WTC11 (cell line): ENCODE data around the gene DAP3.

Source experiments
- MAX ChIP-seq: sonication (generic); formaldehyde crosslinking; IDR thresholded peaks from 2 replicates; pipeline ENCODE4 v1.8.0; 2022; ENCODE audit warnings: mild to moderate bottlenecking, missing genetic modification reagents
- SMAD4 ChIP-seq: sonication (generic); formaldehyde crosslinking; IDR thresholded peaks from 2 replicates; pipeline ENCODE4 v1.8.0; 2022; ENCODE audit warnings: mild to moderate bottlenecking, missing genetic modification reagents
- SP1 ChIP-seq: sonication (generic); formaldehyde crosslinking; conservative IDR thresholded peaks from 2 replicates; pipeline ENCODE4 v1.8.1; 2022; ENCODE audit warnings: missing genetic modification reagents
- TEAD4 ChIP-seq: sonication (generic); formaldehyde crosslinking; IDR thresholded peaks from 2 replicates; pipeline ENCODE4 v1.8.0; 2022; ENCODE audit warnings: mild to moderate bottlenecking, missing genetic modification reagents
- TF ChIP-seq, protein P1 (sequence below): sonication (generic); formaldehyde crosslinking; IDR thresholded peaks from 2 replicates; pipeline ENCODE4 v1.8.1; 2022; ENCODE audit warnings: missing genetic modification reagents, borderline replicate concordance
- TF ChIP-seq, protein P2 (sequence below): sonication (generic); formaldehyde crosslinking; IDR thresholded peaks from 2 replicates; pipeline ENCODE4 v1.8.1; 2023; ENCODE audit warnings: mild to moderate bottlenecking, missing genetic modification reagents, moderate library complexity

DNA sequence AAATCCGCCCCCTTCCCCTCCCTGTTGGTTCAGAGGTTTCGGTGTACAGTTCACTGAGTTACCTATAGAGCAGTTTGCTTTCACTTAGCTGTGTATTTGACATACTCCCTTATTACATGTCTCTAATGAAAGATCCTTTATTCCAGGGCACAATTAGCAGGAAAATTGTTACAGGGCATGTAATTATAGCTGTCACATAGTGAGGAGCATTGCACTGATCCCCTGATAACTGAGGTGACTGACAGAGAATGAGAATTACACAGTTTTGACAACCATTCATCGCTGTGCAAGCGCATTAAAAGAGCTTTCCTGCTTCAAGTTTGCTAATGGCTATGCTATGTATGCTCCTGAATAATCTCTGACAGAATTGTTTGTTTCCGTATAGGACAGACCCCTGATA lies 26.9 kb downstream of the DAP3 start:
- TF ChIP-seq, protein P1, sequence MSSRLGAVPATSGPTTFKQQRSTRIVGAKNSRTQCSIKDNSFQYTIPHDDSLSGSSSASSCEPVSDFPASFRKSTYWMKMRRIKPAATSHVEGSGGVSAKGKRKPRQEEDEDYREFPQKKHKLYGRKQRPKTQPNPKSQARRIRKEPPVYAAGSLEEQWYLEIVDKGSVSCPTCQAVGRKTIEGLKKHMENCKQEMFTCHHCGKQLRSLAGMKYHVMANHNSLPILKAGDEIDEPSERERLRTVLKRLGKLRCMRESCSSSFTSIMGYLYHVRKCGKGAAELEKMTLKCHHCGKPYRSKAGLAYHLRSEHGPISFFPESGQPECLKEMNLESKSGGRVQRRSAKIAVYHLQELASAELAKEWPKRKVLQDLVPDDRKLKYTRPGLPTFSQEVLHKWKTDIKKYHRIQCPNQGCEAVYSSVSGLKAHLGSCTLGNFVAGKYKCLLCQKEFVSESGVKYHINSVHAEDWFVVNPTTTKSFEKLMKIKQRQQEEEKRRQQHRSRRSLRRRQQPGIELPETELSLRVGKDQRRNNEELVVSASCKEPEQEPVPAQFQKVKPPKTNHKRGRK (CRISPR knock-in tag) = no peak
- no peak for TF ChIP-seq MAX (CRISPR knock-in tag)
- TF ChIP-seq, protein P2, sequence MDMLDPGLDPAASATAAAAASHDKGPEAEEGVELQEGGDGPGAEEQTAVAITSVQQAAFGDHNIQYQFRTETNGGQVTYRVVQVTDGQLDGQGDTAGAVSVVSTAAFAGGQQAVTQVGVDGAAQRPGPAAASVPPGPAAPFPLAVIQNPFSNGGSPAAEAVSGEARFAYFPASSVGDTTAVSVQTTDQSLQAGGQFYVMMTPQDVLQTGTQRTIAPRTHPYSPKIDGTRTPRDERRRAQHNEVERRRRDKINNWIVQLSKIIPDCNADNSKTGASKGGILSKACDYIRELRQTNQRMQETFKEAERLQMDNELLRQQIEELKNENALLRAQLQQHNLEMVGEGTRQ (CRISPR knock-in tag) = no peak
- no peak for TF ChIP-seq SP1 (CRISPR knock-in tag)
- no peak for TF ChIP-seq TEAD4 (CRISPR knock-in tag)
- no peak for TF ChIP-seq SMAD4 (CRISPR knock-in tag)
